Transverse colon (tissue), 4 donors: Measurements from ENCODE around the gene TWIST2. TPM values are rescaled to one million over a fixed set of nuclear protein-coding genes. Genes with fewer than 3 reads are reported as not detected.

Experiments used
- DNase-seq: peaks from one replicate; pipeline ENCODE4 v3.0.0-alpha.2; 2019
- H3K27ac ChIP-seq, 4 donors: fragments of 200-600 bp; sonication (generic); 2 replicates each; pipeline ENCODE4 v1.5.1; 2016 to 2018; ENCODE audit warnings: inconsistent platforms in 4 of 4
- H3K27me3 ChIP-seq: fragments of 200-600 bp; sonication (generic); 2 replicates; pipeline ENCODE4 v1.5.1; 2017; ENCODE audit warnings: inconsistent platforms
- H3K36me3 ChIP-seq, 4 donors: fragments of 200-600 bp; sonication (generic); 2 replicates each; pipeline ENCODE4 v1.5.1; 2017 to 2019; ENCODE audit warnings: inconsistent platforms in 4 of 4
- H3K4me1 ChIP-seq, 4 donors: fragments of 200-600 bp; sonication (generic); 2 replicates each; pipeline ENCODE4 v1.5.1; 2017 to 2020; ENCODE audit warnings: inconsistent platforms in 4 of 4
- H3K4me3 ChIP-seq, 4 donors: fragments of 200-600 bp; sonication (generic); 1 replicate in 1 of 4; 2 replicates in 3 of 4; pipeline versions ENCODE4 v1.5.1 to v1.6.1; 2017 to 2019; ENCODE audit warnings: inconsistent platforms in 4 of 4
- H3K9me3 ChIP-seq, 2 donors: fragments of 200-600 bp; sonication (generic); 2 replicates each; pipeline ENCODE4 v1.5.1; 2017 to 2019; ENCODE audit warnings: inconsistent platforms in 2 of 2
- EP300 ChIP-seq: sonication (generic); formaldehyde crosslinking; IDR thresholded peaks from one replicate; pipeline ENCODE4 v1.6.1; 2017; ENCODE audit warnings: antibody characterized with exemption, low read depth
- POLR2A ChIP-seq: fragments of 450-650 bp; IDR thresholded peaks from one replicate; pipeline ENCODE4 v1.6.1; 2016; ENCODE audit warnings: antibody characterized with exemption, mild to moderate bottlenecking, moderate library complexity
- POLR2AphosphoS5 ChIP-seq, 3 donors: sonication (generic); formaldehyde crosslinking; IDR thresholded peaks; one replicate each; pipeline ENCODE4 v1.6.1; 2016; ENCODE audit warnings: antibody characterized with exemption in 3 of 3
- WGBS, 2 donors: methylation state at CpG; one replicate each; pipeline ENCODE4 v1.1.5; 2018; ENCODE audit warnings: low coverage in 1 of 2; 5-methylcytosine and 5-hydroxymethylcytosine counted together
- in situ Hi-C, 4 donors: fragments of 200-750 bp; cut with MboI; loops; one replicate each; pipeline versions ENCODE4 v1.15.0 to v1.15.1; 2017; ENCODE audit warnings: low sequenced_read_pairs in 3 of 4, low pct_ligation_motif_present in 1 of 4, low pct_unique_long_range_greater_than_20kb in 1 of 4
- intact Hi-C: fragments of 100-400 bp; cut with DNase I; formaldehyde crosslinking; loops from one replicate; pipeline ENCODE4 v1.15.1; 2023; ENCODE audit warnings: low total_unique reads
- total RNA-seq, 4 donors: library from RNA; depleted of rRNA; stranded (reverse); fragments of >200 nt; gene quantifications; one replicate each; pipeline ENCODE4 v1.1.0, GENCODE V29; 2016
- TF ChIP-seq, protein P1 (sequence below), 5 experiments: fragments of 200-600 bp in 3 of 5; fragments of 450-650 bp in 2 of 5; sonication (generic) in 3 of 5; IDR thresholded peaks; 1 replicate in 2 of 5; 2 replicates in 3 of 5; pipeline ENCODE4 v1.5.1; 2016 to 2017; ENCODE audit warnings: antibody characterized with exemption in 5 of 5, inconsistent platforms in 3 of 5, mild to moderate bottlenecking in 2 of 5, moderate library complexity in 1 of 5

The TWIST2 gene
- total RNA-seq, 4 donors from 2014 or later: 6.7 to 59.1 (median 16.8) TPM

- intact Hi-C loops: no loop called here
- DNase-seq: no peak
- no peak overlapping the region for H3K4me3 ChIP-seq
- peaks cover 17% of the 10 kb centered on the region for H3K27me3 ChIP-seq
- no peaks in the 10 kb centered on the region for H3K36me3 ChIP-seq
- H3K9me3 ChIP-seq: no peaks in the 10 kb centered on the region
- TF ChIP-seq POLR2AphosphoS5 (IDR thresholded peaks at IDR 0.05) (no peak), POLR2A (no peak), EP300 (no peak)
- TF ChIP-seq, protein P1, sequence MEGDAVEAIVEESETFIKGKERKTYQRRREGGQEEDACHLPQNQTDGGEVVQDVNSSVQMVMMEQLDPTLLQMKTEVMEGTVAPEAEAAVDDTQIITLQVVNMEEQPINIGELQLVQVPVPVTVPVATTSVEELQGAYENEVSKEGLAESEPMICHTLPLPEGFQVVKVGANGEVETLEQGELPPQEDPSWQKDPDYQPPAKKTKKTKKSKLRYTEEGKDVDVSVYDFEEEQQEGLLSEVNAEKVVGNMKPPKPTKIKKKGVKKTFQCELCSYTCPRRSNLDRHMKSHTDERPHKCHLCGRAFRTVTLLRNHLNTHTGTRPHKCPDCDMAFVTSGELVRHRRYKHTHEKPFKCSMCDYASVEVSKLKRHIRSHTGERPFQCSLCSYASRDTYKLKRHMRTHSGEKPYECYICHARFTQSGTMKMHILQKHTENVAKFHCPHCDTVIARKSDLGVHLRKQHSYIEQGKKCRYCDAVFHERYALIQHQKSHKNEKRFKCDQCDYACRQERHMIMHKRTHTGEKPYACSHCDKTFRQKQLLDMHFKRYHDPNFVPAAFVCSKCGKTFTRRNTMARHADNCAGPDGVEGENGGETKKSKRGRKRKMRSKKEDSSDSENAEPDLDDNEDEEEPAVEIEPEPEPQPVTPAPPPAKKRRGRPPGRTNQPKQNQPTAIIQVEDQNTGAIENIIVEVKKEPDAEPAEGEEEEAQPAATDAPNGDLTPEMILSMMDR (IDR thresholded peaks at IDR 0.05): no peak
- WGBS, 2 donors: 78 to 87% methylated on average over 11 to 12 of the region's 12 CpGs
- H3K27ac ChIP-seq: no peak overlapping the region
- in situ Hi-C loops: no loop called here
- peaks cover 0 to 7% (median 0%) of the 10 kb centered on the region in 4 donors for H3K4me1 ChIP-seq
Measured at GRCh38 chr2:238855891-238856580, 8.2 kb downstream of the TWIST2 start.

- Histone ChIP-seq H3K36me3 (no peaks in the 10 kb centered on the region), H3K27ac (no peak overlapping the region), H3K27me3 (peaks cover 8% of the 10 kb centered on the region), H3K4me1 (peaks cover 0 to 7% (median 0%) of the 10 kb centered on the region in 4 donors), H3K4me3 (no peak overlapping the region), H3K9me3 (no peaks in the 10 kb centered on the region)
- TF ChIP-seq, protein P1 (IDR thresholded peaks at IDR 0.05): no peak
- no peak for TF ChIP-seq POLR2AphosphoS5 (IDR thresholded peaks at IDR 0.05)
- no peak for TF ChIP-seq EP300
- TF ChIP-seq POLR2A: no peak
- DNase-seq: no peak
- intact Hi-C loops (no loop called here), in situ Hi-C loops (no loop called here)
- WGBS, 2 donors: 74% methylated on average over 15 of the region's 16 CpGs; no CpG with 5 or more reads in 1 of the 2 donors
Measured at GRCh38 chr2:238856713-238857567, 9.1 kb downstream of the TWIST2 start.

DNA sequence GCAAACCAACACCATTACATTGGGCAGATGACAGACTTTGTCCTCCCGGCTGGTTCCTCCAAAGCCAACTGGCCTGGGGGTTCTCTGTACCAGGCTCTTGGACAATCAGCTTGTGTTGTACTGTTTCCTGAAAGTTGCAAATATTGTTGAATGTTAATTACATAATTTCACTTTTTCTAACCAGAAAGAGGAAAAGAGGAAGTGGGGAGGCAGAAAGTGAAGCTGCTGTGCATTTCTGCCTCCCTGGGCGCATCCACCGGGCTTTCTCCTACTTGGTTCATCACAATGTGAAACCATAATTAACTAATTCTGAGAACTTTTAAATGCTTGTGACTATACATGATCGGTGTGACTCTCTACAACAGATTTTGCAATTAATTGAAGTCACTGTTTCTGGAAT, 10.1 kb downstream of the TWIST2 start:
- H3K9me3 ChIP-seq: no peaks in the 10 kb centered on the region
- no peaks in the 10 kb centered on the region for H3K27me3 ChIP-seq
- no peak overlapping the region for H3K4me3 ChIP-seq
- TF ChIP-seq, protein P1 (IDR thresholded peaks at IDR 0.05): no peak
- TF ChIP-seq POLR2AphosphoS5 (IDR thresholded peaks at IDR 0.05) (no peak), POLR2A (no peak), EP300 (no peak)
- DNase-seq: no peak
- in situ Hi-C loops (no loop called here), intact Hi-C loops (no loop called here)
- no peaks in the 10 kb centered on the region for H3K36me3 ChIP-seq
- no peak overlapping the region for H3K27ac ChIP-seq
- H3K4me1 ChIP-seq: no peaks in the 10 kb centered on the region
- 66 to 77% methylated on average over 3 to 4 of the region's 4 CpGs for WGBS, 2 donors

DNA sequence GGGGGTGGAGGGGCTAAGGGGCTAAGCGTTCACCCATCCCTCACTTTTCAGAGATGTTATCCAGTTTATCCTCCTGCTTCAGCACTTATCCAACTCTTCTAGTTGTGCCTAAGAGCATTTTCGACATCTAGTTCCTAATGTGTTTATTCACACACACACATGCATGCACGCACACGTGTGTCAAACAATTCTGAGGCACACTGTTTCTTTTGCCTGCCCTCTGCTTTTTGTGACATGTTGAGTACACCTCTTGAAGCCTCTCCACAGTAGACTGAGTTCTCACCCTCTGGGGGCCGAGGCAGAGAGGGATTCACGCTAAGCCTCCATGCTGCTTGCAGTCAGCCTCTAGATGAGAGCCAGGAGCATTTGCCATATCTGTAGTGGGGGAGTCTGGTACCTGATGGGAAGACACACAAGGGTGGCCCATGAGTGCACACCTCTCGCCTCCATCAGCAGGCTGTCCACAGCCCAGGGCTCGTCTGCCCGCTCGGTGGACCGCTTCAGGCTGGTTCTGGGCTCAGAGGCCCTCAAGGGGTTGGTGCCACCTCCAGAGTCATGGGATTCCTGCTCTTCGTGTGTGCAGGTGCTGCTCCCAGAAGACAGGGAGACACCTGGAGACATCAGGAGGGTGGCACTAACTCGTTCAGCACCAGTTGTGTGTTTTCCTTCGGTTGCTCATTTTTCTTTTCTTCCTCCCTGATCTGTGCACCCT, 11.9 kb downstream of the TWIST2 start:
- Histone ChIP-seq H3K27ac (no peak overlapping the region), H3K4me1 (peaks cover 10 to 13% (median 11%) of the 10 kb centered on the region in 4 donors), H3K36me3 (no peaks in the 10 kb centered on the region), H3K27me3 (no peaks in the 10 kb centered on the region), H3K9me3 (no peaks in the 10 kb centered on the region), H3K4me3 (no peak overlapping the region)
- intact Hi-C loops: no loop called here
- WGBS, 2 donors: 69 to 76% methylated on average over 6 to 14 of the region's 14 CpGs
- in situ Hi-C loops: no loop called here
- no peak for DNase-seq
- TF ChIP-seq, protein P1 (IDR thresholded peaks at IDR 0.05): no peak
- TF ChIP-seq EP300 (no peak), POLR2AphosphoS5 (IDR thresholded peaks at IDR 0.05) (no peak), POLR2A (no peak)
